Adrenal gland (tissue), 5 donors: ENCODE data around the gene TMEM191B.
"Not testable (repeated sequence)": the region's sequence is repeated elsewhere in the genome, so short reads cannot be mapped to it uniquely, and the experiment has no call there.

Source experiments
- POLR2A ChIP-seq, 2 donors: fragments of 450-650 bp; IDR thresholded peaks; one replicate each; pipeline ENCODE4 v1.6.1; 2017; ENCODE audit warnings: antibody characterized with exemption in 2 of 2, mild to moderate bottlenecking in 2 of 2, moderate library complexity in 1 of 2
- TF ChIP-seq, protein P1 (sequence below), 6 experiments: fragments of 450-650 bp in 4 of 6; fragments of 200-600 bp in 2 of 6; sonication (generic) in 1 of 6; IDR thresholded peaks; 1 replicate in 5 of 6; 2 replicates in 1 of 6; pipeline versions ENCODE4 v1.5.1 to v1.8.0; 2016 to 2021; ENCODE audit warnings: antibody characterized with exemption in 6 of 6, mild to moderate bottlenecking in 2 of 6, moderate library complexity in 1 of 6
- donor health status: DM: no; HTN: no; CAD: no.

DNA sequence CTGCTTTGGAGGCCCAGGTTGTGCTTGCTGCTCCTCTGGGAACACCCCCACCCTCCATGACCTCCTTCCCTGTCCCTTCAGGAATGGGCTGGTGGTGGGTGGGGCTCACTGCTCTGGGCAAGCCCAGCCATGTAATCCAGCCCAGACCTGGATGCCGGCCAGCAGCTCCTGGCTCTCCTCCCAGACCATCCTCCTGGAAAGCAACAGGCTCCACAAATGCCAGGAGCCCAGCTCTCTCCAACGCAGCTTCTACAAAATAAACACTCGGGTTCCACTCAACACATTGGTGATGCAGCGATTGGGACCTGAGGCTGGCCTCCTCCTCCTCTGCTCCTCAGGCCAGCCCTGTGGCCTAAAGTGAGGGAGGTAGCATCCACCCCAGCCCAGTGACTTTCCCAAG lies 30.9 kb downstream of the TMEM191B start:
- TF ChIP-seq, protein P1, sequence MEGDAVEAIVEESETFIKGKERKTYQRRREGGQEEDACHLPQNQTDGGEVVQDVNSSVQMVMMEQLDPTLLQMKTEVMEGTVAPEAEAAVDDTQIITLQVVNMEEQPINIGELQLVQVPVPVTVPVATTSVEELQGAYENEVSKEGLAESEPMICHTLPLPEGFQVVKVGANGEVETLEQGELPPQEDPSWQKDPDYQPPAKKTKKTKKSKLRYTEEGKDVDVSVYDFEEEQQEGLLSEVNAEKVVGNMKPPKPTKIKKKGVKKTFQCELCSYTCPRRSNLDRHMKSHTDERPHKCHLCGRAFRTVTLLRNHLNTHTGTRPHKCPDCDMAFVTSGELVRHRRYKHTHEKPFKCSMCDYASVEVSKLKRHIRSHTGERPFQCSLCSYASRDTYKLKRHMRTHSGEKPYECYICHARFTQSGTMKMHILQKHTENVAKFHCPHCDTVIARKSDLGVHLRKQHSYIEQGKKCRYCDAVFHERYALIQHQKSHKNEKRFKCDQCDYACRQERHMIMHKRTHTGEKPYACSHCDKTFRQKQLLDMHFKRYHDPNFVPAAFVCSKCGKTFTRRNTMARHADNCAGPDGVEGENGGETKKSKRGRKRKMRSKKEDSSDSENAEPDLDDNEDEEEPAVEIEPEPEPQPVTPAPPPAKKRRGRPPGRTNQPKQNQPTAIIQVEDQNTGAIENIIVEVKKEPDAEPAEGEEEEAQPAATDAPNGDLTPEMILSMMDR (IDR thresholded peaks at IDR 0.05): not testable (repeated sequence)
- not testable (repeated sequence) for TF ChIP-seq POLR2A (IDR thresholded peaks at IDR 0.05)
